ENCODE results near the gene PCID2.

PCID2 gene

DNA sequence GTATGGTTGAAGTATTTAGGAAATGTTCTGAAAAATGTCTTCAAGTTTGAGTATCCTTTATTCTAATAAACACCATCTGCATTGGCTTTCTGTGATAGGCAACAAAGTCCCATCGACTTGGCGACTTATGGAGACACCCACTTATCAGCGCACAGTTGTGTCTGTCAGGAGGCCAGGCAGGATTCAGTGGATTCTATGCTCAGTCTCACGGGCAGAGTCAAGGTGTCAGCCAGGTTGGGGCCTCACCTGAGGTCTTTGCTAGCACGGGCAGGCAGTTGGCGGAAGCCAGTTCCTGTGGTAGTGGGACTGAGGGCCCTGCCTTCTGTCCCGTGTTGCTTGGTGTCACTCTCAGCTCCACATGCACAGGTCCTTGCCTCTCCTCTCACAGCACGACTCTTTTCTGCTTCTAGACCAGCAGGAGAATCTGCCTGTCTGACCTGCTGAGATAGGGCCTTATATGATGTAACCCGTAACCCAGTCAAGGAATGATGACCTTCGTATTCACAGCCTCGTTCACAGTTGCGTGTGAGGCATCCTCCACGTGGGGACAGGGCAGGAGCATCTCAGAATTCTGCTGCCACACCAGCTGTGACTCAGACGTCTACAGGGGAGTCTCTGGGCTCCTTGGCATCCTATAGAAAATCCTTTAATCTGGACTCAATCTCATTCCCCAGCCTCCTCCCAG is 10.9 kb upstream of the PCID2 start:
- no peak for DNase-seq

DNA sequence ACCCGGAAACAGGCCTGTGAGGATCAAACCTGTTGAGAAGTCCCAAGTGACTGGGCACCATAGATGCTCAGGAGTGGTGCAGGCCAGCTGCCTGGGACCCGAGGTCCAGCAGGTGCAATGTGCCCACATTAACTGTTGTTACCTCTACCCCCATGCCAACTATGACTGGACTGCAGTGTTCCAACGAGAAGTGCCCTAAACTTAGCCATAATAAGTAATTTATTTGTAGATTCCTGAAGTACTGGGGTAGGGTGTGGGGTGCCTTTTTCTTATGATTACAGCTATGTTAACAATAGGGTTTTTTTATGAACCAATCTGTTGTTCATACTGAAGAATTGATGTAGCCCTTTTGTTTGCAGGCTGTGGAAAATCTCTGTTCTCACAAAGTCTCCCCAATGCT is 10.1 kb upstream of the PCID2 start:
- no peak for DNase-seq

DNA sequence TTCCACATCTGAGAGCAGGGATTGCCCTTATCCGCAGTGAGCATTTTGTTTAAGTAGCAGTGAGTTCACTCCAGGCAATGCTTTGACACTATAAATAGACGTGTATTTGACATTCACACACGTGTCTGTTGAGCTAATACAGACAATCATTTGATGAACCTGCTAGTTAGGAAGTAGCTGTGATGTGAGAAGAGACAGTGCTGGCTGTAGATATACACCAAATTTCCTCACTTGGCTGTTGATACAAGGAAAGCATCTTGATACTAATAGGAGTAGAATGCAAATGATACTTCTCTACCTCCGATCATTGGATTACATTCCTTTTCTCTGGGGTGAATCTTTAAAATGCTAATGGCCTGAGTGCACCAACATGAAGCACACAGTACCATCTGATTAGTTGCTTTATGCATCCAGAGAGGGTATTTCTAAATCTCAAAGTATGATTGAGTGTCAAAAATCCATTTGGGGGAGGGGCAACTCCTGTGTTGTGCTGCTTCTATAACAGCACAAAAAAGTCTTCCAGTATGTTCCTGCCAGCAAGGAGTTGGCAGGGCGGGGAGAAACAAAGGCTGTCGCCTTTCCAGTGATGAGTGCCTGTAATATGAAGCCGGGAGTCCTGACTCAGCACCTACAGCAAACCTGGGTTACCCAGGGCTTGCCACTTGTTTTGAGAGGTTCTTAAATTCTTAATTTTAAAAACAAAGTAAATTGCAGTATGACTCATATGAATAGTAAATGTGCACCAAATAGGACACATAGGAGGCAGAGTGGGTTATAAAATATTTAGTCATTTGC is 8.0 kb upstream of the PCID2 start:
- DNase-seq: no peak

DNA sequence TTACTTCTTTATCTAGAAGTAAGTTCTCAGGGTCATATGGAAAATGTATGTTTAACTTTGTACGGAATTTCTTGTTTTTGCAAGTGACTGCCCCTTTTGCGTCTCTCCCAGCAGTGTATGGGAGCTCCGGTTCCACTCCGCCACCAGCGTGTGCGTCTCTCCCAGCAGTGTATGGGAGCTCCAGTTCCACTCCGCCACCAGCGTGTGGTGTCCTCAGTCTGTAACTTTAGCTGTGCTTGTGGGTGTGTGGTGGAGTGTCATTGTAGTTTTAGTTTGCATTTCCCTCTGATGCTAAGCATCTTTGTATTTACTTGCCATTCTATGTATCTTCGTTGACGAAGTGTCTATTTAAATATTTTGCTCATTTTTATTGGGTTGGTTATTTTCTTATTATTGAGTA is 3.3 kb upstream of the PCID2 start:
- no peak for DNase-seq

DNA sequence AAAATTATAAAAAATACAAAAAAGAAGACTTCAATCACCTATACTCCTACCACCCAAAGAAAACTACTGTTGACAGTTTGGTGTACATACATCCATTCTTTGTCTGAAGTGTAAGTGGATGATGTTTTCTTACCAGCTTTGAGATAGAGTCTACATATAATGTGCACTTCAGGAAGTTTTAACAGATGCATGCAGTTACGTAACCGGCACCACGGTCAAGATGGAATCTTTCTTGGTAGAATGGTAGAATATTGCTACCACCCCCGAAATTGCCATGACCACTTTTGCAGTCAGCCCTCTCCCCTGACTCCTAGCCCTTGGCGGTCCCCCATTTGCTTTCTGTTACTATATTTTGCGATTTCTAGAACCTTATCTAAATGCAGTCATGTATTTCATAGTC is 2.4 kb upstream of the PCID2 start:
- no peak for DNase-seq

DNA sequence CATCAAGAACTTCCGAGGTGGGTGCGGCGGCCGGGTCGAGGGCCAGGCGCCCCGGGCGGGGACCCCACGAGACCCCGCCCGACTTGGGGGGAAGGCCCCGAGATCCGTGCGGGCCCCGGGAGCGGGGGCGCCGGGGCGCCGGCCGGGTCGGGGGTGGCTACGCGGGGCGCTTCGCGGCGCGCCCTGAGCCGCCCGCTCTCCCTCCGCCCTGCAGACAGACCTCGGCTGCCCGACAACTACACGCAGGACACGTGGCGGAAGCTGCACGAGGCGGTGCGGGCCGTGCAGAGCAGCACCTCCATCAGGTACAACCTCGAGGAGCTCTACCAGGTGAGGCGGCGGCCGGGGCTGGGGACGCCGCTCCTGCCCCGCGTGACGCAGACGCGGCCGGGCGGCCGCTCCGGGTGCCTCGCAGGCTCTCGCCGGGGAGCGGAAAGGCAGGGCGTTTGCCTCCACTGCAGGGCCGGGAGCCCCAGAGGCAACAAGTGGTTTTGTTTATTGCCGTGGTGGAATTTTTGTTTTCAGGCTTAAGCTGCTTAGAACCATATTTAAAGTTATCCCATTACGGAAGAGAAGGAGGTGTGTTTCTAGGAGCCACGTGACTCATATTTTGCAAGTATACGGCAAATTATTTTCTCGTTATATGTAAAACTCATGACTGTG is 1.4 kb upstream of the PCID2 start:
- DNase-seq: no peak

DNA sequence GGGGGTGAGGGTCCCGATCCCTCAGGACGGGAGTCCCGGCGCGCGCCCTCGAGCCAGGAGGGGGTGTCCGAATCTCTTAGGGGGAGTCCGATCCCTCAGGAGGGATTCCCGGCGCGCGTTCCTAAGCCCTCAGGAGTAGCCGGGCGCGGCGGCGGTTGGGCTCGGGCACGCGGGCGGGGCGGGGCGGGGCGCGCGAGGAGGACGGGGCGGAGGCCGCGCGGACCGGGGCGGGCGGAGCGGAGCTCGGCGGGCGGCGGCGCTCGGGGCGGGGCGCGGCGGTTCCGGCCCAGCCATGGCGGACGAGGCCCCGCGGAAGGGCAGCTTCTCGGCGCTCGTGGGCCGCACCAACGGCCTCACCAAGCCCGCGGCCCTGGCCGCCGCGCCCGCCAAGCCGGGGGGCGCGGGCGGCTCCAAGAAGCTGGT is 878 bp upstream of the PCID2 start, which contains the start of gene CUL4A:
TSS of gene CUL4A (plus strand) at position 278 of the 423 bp plus-strand sequence. CDS start at position 293, 15 bp downstream.
- no peak for DNase-seq

DNA sequence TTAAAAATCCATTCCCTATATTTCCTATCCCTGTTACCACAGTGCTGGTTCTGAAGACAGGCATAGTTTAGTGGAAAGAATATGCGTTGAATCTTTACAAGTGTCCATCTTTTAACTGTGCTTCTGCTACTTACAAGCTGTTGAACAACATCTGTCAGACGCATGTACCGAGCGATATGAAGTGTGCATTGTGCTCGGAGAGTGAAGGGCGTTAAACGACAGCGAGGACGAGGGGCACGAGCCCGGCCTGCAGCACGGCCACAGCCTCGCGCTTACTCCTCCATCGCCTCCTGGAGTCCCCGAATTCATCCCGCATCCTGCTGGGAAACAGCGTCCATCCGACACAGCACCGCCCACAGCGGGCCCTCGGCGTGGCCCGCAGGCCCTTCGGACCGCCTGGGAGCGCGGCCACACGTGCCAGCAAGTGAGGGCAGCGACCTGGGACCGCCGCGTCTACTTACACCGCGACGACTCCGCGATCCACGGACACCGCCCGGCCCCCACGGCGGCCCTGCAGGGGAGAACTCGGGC is 514 bp downstream of the PCID2 start:
- no peak for DNase-seq

DNA sequence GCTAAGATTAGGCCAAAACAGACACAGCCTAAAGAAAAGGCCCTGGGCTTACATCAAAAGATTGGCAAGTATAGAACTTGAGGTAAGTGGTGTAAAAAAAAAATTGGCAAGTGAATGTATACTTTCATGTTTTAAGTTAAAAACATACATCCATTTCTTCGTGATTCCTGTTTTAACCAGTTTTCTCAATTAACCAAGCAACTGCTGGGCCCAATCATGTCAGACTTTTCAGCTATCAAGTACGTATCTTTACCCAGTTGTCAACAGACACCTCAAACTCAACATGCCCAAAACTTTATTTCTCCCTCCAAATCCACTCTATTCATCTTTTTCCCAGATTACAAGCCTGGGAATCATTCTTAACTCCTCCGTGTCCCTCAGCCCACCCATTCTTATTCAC is 1.0 kb downstream of the PCID2 start:
- DNase-seq: no peak

DNA sequence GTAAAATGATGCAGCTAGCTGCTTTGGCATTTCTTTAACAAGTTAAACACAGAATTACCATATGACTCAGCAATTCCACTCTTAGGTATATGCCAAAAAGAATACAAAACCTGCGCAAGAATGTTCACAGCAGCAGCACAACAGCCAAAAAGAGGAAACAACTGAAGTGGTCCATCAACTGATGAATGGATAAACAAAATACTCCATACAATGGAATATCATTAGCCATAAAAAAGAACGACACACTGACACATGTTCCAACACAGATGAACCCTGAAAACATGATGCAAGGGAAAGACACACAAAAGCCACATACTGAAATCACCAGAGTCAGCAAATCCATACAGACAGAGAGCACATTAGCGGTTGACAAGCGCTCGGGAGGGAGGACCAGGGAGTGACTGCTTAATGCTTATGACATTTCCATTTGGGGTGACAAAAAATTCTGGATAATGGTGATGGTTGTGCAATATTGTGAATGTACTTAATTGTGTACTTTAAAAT is 3.0 kb downstream of the PCID2 start:
- no peak for DNase-seq

DNA sequence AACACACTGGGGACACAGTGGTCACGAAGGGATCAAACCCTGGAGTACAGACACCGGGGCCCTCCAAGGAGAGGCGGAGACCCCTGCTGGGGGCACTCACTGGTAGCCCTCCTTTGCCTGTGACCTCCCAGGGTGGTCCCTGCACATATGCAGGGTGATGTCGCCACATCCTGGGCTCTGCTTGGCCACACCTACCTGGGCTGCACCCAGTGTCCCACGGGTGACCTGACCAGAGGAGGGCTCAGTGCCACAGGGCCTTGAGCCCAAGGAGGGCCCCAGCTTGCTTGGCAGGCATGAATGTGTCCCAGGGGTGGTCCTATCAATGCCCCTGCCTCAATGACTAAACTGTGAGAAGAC is 4.1 kb downstream of the PCID2 start:
- no peak for DNase-seq

DNA sequence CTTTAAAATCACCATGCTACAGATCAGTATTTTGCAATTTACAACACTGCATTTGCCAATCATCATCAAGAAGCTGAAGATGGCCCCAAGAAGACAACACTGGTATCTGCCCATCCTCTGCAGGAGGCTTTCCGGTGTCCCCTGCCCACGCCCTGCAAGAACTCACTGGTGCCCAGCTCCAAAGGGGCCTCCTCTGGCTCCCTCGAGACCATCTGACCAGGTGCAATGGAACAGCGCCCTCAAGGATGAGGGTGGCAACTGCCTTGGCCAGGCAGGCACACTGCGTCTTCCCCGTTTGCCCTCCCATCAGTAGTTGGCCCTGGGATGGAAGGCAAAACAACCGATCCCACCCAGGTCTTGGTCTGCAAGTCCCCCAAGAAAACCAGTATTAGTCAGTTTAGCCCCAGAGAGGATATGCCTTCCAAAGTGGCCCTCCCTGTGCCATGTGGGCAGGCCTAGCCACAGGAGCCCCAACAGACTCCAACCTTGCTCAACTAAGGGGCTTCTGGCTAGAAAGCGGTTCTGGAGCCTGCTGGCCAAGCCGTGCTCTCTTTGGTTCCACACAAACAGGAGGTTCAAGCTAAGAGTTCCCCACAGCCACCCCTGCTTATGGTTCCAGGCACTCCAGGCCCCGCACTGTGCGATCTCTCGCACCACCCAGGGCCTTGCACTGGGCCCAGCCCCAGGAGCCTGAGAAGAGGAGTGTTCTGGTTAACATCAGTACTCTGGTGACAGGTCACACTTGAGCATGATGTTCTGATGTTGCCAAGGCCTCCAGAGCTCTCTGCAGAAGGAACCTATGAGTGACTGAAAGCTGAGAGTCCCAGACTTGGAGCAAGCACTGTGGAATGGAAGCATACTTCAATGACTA is 4.7 kb downstream of the PCID2 start:
- DNase-seq: no peak

DNA sequence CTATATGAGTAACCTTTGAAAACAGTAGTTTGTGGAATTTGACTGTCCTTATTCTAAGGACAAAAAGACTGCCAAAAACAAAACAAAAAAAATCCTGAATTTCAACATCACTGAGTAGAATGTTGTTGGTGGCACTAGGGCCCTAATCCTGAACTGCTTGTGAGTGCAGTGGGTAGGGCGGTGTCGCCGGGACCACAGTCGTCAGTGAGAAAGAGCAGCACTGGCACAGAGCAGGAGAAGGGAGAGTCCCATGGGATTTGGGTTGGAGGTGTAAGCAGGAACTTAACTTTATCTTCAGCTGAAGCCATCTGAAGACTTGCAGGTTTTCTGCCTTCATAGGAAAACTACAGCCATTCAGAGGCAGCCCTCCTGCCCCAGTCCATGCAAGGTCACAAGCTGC is 5.6 kb downstream of the PCID2 start:
- DNase-seq: no peak

DNA sequence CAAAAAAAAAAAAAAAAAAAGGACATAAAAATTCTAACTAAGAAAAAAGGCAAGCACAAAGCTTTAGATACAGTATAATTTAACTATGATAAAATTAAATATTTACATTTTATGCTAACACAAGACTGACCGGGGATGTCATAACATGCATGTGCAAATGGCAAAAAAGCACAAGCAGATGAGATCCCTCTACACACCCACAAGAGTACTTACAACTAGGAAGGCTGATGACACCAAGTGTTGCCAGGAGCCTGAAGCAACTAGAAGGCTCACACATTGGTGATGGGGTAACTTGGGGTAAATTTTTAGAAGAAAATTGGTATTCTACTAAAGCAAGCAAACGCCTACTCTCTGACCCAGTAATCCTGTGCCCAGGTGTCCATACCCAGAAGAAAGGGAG is 6.7 kb downstream of the PCID2 start:
- DNase-seq: no peak

DNA sequence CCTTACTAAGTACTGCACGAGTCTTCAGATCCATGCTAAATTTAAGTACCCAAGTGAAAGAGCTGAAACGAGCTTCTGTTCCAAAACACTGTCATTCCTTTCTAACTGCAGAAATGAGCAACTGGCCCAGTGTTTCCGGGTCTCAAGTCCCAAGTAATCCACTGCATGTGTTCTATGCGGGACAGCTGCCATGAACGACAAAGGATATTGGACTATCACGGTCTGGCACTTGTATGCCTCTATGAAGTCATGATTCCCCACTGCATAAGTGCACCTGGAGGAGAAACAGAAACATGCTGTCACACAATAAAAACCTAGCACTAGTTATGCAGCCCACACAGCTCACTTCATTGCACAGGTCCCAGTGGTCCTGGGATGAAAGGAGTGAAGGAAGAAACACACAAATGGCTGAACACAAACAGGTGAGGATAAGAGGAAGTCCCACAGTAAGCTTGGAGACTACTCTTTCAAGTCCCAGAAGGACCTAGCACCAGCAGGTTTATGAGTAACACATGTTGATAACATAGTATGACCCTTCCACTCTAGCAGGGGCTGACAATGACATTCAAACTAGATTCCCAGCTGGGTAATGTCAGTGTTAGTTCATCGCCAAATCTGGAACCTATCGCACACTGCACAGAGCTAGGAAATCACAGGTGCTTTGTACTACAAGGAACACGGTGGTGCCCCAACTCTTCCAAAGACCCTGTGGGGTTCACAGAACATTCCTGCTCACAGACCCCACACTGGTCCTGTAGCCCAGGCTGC is 11.3 kb downstream of the PCID2 start:
- no peak for DNase-seq

DNA sequence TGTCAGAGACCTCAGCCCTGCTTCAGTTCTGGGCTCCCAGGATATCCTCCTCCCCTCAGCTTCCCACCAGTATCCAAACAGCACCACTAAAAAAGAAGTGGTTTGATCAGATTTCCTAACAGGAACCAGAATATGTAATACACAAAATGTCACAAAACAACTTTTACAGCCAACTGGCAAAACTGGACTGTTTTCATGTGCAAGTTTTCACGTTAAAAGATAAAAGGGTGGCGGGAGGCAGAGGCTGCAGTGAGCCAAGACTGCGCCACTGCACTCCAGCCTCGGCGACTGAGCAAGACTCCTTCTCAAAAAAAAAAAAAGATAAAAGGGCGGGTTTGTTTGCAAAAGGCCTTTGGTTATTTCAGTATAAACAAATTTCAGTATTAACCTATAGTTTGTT is 13.1 kb downstream of the PCID2 start:
- no peak for DNase-seq

DNA sequence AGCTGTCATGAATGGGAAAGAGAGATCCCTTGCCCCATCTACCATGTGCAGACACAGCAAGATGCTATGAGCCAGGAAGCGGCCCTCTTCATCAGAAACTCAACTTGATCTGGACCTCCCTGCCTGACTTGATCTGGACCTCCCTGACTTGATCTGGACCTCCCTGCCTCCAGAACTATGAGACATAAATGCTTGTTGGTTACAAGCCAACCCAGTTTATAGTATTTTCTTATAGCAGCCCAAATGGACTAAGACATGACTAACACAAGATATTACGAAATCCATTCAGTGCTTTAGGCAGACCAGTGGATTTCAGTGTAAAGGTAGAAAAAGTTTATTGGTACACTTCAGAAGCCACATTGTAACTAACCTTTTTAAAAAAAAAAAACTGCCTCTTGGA is 15.6 kb downstream of the PCID2 start:
- DNase-seq: no peak

DNA sequence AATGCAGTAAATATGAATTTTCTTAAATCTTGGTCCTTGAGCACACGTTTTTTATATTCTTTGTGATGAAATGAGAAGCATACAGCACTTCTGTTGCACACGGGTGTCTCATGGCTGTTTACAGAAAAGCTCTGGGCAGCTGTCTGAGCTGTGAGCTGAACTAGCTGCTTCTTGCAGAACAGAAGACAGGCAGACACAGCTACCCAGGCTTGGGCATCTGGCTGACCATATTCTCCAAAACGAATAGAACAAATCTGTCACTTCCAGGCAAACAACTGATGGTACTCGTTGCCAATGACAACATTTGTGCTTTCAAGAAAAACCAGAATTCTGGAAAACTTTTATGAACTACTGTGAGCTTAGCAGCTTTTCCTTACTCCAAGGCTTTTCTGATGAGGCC is 16.2 kb downstream of the PCID2 start:
- no peak for DNase-seq

DNA sequence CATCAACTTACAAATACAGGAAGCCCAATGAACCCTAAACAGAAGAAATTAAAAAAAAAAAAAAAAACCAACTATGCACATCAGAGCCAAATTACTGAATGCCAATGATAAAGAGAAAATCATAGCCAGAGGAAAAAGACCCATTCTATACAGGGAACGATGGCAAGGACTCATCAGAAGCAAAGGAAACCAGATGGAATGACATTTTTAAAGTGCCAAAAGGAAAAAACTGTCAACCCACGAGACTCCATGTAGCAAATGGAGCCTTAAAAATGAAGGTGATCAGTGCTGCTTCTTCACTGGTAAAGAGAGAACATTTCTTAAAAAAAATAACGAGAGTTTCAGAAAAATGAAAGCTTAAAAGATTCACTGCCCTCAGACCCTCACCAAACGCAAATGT is 18.3 kb downstream of the PCID2 start:
- DNase-seq: no peak

DNA sequence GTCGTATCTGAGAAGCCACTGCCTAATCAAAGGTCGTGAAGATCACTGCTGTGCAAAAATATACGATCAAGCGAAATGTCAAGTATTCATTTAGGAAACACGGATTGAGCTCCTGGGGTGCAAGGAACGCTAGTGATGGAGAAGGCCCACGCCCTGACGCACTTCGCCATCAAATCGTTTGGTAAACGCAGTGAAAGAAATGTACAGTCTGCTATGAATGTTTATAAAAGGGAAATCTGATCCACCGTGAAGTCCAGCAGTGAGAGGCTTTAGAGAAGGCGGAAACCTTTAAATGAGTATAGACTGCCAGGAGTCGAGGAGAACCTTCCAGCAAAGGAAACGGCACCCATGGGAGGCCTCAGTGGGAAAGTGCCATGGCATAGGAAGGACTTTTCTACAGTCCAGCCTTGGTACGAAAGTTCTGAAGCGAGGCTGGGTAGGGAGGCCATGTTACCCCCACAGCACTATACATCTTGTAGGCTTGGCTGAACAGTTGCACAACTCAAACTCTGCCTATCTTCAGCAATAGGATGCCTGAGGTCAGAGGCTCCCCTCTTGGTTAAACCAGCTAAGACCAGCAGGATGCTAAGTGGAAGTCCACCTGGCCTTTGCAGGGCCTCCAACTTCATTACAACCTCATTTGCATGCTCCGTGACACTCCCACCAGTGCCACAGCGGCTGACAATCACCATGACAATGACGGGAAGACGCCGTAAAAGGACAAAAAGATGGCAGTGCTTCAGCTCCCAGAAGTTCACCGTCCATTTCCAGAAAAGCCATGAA is 20.4 kb downstream of the PCID2 start:
- DNase-seq: no peak

DNA sequence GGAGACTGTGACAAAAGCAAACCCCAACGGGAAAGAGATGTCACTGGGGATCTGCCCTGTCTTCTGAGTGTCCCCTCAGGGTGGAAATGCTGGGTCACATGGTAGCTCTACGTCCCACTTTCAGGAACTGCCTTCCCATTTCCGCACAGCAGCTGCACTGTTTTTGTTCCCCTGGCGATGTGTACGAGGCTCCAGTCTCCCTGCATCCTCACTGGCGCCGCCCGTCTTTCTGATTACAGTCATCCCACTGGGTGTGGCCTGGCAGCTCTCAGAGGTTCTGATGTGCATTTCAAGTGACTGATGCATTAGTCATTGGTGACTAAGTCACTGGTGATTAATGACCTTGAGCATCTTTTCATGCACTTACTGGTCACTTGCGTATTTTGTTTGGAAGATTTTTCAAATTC is 21.2 kb downstream of the PCID2 start:
- no peak for DNase-seq

Measured in NCI-H524 treated with DMSO at 0.1 percent for 48 hours (cell line).